Activated CD4-positive, CD25-positive, alpha-beta regulatory T cell treated with anti-CD3 and anti-CD28 coated beads, Interleukin-2, amount 50 U/mL, for 72 hours (primary cell): Measurements from ENCODE around the gene CYP2S1.

Source experiments
- DNase-seq: peaks from one replicate; pipeline ENCODE4 v3.0.0; 2021

The CYP2S1 gene

DNA sequence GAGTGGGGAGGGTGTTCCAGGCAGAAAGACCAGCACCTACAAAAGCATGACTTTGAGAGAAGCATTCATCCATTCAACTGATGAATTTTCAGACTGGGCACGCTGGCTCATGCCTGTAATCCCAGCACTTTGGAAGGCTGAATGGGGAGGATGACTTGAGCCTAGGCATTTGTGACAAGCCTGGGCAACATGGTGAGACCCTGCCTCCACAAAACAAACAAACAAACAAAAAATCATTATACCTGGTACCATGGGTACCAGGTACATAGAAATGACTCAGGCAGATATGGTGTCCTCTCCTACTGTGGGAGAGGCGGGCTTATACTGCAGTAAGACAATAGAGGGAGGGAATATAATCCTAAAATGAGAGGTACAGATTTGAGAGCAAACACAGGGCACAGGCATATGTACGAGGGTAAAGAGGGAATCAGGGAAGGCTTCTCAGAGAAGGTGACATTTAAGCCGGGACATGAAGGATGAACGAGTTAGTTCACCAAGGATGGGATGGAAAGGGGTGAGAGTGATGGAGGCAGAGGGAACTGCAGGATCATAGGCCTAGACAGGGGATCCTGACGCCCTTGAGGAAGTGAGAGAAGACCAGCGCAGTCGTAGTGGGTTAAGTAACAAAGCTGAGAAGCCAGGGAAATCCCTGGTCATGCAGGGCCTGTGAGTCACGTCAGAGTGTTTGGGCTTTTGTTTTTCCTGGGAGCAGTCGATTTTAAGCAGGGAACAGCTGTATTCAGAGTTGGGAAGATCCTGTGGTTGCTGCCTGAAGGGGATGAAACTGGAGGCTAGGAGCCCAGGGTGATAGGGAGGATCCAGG is 2.9 kb downstream of the CYP2S1 start:
- DNase-seq: no peak

DNA sequence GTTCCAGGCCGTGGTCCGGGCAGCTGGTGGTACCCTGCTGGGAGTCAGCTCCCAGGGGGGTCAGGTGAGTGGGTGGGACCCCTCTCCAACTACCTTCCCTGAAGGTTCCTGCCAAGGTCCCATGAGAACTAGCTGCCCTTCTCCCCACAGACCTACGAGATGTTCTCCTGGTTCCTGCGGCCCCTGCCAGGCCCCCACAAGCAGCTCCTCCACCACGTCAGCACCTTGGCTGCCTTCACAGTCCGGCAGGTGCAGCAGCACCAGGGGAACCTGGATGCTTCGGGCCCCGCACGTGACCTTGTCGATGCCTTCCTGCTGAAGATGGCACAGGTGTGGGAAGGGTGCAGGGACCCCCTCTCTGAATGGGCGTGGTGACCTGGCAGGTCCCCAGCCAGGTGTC is 5.5 kb downstream of the CYP2S1 start:
- no peak for DNase-seq

DNA sequence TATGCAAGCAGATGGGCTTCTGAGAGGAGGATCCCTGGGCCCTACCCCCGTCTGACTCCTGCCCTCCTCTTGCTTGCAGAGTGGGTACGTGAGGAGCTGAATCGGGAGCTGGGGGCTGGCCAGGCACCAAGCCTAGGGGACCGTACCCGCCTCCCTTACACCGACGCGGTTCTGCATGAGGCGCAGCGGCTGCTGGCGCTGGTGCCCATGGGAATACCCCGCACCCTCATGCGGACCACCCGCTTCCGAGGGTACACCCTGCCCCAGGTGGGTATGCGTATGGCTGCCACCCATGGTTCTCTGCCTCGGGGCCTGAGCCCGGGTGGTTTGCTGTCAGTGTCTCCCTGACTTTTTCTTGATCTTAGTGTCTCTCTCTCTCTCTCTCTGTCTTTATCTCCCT is 10.4 kb downstream of the CYP2S1 start:
- no peak for DNase-seq

DNA sequence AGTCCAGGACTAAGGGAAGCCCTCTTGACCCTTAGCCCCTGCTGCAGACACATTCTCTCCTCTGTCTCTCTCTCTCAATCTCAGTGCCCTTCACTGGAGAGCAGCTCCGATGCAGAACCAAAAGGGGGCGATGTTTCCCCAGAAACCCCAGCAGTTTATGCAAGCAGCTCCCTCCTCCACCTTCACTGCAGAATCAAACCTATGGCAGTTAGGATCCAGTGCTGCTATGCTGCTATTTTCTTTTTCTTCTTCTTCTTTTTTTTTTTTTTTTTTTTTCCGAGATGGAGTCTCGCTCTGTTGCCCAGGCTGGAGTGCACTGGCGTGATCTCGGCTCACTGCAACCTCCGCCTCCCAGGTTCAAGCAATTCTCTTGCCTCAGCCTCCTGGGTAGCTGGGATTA is 11.3 kb downstream of the CYP2S1 start:
- peak; percentile 70 for DNase-seq

DNA sequence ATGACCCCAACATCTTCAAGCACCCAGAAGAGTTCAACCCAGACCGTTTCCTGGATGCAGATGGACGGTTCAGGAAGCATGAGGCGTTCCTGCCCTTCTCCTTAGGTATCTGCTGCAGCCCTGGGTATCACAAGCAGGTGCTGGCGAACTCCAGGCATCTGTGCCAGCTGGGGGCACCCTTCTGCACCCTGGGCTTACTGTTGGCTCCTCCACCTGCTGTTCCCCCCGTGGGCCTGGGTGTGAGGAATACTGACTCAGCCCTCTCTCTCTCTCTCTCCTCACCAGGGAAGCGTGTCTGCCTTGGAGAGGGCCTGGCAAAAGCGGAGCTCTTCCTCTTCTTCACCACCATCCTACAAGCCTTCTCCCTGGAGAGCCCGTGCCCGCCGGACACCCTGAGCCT is 13.0 kb downstream of the CYP2S1 start:
- no peak for DNase-seq

DNA sequence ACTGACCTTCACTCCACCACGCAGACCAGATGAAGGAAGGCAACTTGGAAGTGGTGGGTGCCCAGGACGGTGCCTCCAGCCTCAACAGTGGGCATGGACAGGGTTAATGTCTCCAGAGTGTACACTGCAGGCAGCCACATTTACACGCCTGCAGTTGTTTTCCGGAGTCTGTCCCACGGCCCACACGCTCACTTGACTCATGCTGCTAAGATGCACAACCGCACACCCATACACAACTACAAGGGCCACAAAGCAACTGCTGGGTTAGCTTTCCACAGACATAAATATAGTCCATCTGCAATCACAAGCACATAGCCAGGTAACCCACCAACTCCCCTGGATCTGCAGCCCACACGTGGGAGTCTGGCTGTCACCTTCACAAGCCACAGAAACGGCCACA is 13.4 kb downstream of the CYP2S1 start:
- DNase-seq: no peak

DNA sequence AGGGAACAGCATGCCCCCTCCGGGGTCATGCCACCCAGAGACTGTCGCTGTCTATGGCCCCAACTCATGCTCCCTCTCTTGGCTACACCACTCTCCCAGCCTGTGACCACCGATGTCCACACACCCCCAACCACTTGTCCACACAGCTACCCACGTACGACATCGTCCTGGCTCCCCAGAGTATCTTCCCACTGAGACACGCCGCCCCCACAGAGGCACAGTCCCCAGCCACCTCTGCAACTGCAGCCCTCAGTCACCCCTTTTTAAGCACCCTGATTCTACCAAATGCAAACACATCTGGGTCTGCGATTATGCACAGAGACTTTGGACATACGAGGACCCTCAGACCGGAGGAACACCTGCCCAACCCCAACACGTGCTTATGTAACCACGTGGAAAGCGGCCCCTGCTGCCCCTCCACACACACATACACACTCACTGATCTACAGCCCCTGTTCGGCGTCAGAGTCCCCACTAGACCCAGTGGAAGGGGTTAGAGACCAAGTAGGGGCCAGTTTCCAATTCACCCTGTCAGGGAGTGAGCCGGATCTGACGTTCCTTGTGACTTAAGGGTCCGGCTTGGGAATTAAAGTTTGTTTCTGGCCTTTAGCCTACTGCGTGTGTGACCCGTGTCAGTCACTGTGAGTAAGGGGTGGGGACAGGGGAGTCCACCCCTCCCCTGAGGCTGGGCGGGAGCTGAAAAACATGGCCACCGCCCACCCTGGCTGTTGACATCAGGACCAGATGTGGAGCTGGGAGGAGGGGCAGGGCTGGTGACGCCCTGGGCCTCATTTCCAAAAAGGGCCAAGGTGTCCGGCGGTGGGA is 14.1 kb downstream of the CYP2S1 start:
- no peak for DNase-seq

DNA sequence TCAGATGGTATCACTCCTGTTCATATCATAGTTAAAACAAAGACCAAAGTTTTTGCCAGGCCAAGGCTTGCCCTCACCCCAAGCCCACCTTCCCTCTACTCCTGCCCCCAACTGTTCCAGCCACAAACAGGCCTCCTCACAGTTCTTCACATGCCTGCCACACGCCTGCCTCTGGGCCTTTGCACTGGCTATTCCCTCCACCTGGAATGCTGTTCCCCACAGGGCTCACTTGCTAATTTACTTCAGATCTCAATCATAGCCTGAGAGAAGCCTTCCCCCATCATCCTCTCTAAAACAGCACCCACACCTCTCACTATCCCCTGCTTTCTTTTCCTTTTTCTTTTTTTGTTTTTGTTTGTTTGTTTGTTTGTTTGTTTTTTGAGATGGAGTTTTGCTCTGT is 21.1 kb downstream of the CYP2S1 start:
- DNase-seq: no peak

DNA sequence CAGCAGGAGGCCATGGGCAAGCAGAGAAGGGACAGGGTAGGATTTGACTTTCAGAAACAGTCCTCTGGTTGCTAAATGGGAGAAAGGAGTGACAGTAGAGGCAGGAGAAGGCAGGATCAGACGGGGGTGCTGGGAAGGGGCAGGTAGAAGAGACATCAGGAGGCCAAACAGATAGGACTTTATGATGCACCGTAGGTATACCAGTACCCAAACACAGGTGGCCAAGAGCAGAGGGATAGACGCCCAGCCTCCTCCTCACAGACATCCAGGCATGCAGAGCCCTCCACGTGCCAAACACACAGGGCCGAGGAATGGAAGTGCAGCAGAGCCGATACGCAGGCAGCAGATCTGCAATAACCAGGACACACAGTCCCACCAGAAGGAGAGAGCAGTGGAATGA is 24.7 kb downstream of the CYP2S1 start:
- no peak for DNase-seq

DNA sequence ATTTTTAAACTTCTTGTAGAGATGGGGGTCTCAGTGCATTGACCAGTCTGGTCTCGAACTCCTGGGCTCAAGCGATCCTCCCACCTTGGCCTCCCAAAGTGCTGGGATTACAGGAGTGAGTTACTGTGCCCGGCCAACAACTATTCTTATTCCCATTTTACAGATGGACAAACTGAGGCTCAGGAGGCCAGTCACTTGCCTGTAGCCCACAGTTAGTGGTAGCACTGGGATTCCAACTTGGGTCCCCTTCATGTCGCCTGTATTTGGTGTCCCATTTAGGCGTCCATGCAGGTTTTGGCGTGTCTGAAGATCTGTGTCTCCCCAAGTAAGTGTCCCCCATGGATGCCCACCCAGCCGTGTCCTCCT is 25.2 kb downstream of the CYP2S1 start:
- no peak for DNase-seq

DNA sequence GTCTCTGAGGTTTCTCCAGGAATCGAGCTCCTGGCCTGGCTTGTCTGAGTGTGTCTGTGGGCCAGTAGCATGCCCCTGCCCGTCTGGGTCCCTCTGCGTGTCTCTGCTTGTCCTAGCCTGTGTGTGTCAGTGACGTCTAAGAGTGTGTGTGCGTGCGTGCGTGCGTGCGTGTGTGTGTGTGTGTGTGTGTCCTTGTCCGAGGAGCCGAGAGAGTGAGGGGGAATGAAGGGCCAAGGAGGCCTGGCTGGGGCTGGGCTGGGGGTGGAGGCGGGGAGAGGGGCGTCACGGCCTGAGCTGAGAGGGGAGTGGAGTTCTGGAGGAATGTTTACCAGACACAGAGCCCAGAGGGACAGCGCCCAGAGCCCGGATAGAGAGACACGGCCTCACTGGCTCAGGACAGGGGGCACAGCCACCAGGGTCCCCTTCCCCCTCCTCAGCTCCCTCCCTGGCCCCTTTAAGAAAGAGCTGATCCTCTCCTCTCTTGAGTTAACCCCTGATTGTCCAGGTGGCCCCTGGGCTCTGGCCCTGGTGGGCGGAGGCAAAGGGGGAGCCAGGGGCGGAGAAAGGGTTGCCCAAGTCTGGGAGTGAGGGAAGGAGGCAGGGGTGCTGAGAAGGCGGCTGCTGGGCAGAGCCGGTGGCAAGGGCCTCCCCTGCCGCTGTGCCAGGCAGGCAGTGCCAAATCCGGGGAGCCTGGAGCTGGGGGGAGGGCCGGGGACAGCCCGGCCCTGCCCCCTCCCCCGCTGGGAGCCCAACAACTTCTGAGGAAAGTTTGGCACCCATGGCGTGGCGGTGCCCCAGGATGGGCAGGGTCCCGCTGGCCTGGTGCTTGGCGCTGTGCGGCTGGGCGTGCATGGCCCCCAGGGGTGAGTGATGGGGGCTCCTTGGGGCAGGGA is 25.8 kb downstream of the CYP2S1 start, which contains the start of gene AXL:
AXL (plus strand) TSS at position 609 of the 893 bp plus-strand sequence; CDS start at position 779, 170 bp downstream.
- no peak for DNase-seq

DNA sequence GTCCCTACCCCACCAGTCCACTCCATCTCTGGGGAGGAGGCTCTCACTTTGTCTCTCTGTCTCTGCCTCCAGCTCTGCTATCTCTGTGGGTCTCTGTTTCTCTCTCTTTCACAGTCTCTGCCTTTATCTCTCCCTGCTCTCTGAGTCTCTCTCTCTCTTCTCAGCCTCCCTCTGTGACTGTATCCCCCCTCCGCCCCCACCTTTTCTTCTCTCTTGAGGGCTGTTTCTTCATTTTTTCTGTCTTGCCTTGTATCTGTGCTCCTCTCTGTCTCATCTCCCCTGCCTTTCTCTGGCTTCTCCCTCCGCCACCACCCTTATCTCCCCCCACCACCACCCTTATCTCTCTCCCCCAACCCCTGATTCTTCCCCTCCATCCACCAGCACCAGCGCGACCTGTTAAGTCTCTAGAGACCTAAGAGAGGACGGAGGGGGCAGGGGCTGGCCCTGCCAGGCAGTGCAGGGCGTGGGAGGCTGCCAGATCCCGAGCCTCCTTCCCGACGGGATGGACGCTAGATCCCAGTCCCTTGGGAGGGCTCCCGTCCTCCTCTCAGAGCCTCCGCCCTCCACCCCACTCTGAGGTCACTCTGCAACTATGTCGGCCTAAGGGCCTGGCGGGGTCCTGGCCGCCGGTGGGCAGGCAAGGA is 27.0 kb downstream of the CYP2S1 start:
- DNase-seq: no peak

DNA sequence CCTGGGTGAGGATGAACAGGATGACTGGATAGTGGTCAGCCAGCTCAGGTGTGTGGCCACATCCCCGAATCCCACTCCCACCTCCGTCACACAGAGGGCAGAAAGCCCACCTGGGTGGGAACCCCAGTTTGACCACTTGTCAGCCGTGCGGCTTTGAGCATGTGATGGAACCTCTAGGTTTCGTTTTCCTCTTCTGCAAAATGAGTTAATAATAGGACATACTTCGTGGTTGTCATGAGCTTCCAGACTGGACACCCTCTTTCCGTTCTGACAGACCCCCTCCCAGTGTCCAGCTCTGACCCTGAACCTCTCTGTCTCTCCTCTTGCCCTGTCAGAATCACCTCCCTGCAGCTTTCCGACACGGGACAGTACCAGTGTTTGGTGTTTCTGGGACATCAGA is 27.8 kb downstream of the CYP2S1 start:
- DNase-seq: no peak

DNA sequence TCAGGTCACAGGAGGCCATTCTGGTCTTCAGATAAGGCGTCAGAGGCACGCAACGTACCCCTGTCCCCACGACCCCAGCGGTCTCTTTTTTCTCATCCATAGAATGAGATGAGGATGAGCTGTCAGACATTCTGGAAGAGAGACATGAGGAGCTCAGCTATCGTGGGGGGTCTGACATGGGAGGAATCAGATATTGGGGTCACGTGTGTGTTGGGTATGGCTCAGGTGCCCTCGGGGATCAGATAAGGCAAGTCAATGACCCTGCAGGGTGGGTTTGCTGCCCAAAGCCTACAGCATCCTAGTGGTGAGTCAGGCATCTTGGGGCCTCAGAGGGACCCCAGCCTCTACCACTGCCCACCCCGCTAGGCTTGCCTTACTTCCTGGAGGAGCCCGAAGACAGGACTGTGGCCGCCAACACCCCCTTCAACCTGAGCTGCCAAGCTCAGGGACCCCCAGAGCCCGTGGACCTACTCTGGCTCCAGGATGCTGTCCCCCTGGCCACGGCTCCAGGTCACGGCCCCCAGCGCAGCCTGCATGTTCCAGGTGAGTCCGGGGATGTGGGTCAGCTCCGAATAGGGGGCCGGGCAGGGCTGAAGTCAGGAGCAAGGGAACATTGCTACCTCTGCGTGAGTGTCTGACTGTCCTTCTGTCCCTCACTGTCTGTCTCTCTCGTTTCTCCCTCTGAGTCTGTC is 28.6 kb downstream of the CYP2S1 start:
- DNase-seq: no peak

DNA sequence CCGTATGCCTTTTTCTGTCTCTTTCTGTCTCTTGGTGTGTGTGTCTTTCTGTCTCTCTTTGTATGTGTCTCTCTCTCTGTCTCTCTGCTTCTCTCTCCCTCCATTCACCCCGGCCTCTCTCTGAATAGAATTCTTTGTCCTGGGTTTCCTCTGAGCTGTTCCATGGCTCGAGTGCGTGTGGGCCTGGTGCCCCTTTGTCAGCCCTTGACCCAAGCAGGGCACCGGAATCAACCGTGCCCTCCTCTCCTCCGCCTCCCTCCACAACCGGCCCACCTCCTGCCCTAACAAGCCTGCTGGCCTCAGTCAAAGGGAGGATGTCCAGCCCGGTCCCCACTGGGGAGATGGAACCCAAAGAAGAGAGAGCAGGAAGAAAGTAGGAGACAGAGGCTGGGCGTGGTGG is 29.2 kb downstream of the CYP2S1 start:
- no peak for DNase-seq

DNA sequence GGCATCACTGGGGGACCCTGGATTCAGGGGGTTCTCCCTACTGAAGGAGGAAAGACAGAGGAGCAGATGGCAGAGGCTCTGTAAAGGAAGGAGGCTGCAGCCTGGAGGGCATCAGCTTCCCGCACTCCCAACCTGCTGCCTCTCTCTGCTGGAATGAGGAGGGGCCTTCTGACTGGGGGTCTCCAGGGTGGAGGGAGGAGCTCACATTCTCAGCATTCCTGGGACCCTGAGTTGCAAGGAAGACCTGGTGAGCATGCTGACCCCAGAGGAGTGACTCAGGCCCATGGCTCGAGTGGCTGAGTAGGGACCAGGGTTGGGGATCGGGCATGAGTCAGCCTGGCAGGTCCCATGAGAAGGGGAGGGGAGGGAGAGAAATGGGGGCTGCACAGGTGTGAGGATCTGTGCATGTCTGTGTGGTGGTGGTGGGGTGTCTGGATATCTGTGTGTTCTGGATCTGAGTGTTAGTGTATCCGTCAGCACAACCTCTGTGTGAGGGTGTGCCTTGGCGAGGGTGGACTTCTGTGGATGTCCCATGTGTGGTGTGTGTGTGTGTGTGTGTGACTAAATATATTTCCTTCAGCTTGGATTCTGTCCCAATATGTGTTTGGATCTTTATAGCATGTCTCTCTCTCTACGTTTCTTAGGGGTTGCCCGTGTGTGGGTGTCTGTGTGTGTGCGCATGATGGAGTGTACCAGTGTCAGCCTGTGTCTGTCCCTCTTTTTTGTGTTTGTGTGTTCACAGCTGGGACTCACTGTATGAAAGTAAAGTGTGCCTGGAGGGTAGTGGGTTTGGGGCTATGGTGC is 30.6 kb downstream of the CYP2S1 start:
- no peak for DNase-seq

DNA sequence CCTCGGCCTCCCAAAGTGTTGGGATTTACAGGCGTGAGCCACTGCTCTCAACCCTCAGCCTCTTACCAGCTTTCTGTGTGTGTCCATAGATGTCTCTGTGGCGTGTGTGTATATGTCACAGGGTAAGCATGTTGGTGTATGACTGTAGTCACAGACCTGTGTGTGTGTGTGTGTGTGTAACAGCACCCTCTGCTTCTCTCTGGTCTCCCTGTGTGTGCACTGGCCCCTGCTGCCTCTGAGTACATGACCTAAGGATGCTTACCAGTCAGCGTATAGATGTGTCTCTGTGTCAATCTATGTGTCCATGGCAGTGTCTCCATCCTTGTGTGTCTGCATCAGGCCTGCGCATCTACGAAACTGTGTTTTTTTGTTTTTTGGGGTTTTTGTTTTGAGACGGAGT is 31.6 kb downstream of the CYP2S1 start:
- no peak for DNase-seq

DNA sequence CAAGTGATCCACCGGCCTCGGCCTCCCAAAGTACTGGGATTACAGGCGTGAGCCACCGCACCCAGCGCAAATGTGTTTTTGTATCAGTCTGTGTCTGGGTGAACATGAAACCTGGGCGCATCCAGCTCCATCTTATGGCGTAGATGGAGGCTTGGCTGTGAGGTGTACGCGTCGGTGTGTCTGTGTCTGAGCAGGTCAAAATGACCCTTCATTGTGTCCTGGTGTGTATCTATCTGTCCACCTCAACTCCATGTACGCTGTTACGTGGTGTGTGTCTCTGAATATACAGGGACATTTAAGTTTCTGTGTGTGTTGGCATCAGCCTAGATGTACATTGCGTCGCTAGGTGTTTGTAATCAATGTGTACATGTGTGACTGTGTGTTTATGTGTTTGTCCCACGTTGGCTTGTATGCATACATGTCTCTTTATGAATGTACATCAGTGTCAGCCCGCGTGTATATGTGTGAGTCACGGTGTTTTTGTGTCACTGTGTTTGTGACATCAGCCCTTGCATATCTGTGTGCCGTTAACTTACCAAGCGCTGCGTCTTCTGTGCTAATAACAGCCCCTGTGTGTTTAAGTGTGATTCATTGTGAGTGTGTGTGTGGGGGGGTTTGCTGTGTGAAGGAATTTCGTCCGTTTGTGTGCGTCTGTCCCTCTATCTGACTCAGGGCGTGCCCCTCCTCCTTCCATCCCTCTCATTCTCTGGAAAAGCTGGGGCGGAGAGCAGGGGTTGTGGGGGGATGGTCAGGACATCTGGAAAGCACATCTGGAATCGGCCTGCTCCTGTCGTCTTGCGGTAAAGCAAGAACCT is 32.4 kb downstream of the CYP2S1 start:
- DNase-seq: peak; percentile 39

DNA sequence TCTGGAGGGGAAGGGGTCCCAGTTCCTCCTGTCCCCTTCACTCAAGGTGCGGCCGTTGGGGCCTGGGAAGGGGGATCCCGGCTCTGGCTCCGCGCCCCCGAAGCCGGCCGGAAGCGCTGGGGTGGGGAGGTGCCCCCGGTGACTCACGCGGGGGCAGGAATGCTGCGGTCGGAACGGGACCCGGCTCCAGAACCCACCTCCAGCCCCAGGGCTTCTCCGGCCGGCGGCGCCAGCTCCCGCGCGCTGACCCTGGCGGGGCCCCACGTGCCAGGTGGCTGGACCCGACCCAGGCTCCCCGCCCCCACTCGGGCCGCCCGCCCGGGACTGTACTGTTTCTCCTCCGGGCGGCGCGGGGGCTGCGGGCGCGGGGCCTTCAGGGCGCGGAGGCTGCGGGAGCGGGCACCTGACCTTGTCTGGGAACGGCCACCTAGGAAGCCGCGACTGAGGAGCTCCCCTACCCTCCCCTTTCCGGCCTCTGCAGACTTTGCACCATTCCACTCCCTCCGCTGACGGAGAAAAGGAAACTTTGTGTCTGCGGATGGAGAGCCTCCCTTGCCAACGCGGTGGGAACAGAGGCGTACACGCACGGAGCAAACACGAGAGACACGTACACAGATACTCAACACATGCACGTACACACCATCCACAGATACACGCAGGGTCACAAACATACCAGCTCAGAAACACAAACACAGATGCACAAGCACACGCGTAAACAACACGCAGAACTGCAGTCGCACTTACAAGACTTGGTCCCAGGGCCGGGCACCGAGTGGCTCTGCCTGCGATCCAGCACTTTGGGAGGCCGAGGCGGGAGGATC is 33.2 kb downstream of the CYP2S1 start:
- peak; percentile 37 for DNase-seq
